ENCODE results near the gene MND1.
"Not testable (repeated sequence)": the region's sequence is repeated elsewhere in the genome, so short reads cannot be mapped to it uniquely, and the experiment has no call there.

Gene MND1

GRCh38 chr4:153452658-153453378 is 108.3 kb downstream of the MND1 start:
- no peaks in the 10 kb centered on the region for H3K36me3 ChIP-seq (ENCODE audit: insufficient read depth, low read length)
- H3K4me1 ChIP-seq (ENCODE audit: control insufficient read depth, insufficient read depth, low read length, unreplicated experiment): peaks cover 15% of the 10 kb centered on the region
- H3K27me3 ChIP-seq (ENCODE audit: insufficient read depth, low read length): no peaks in the 10 kb centered on the region
- H3K4me3 ChIP-seq (ENCODE audit: low read depth, low read length): no peak overlapping the region
- no peak overlapping the region for H2AFZ ChIP-seq (ENCODE audit: low read length, unreplicated experiment)
- H3K79me2 ChIP-seq (ENCODE audit: control insufficient read depth, insufficient read depth, low read length, unreplicated experiment): no peaks in the 10 kb centered on the region
- no peak overlapping the region for H3K27ac ChIP-seq (ENCODE audit: low read depth, low read length)

- Histone ChIP-seq H3K4me1 (ENCODE audit: control insufficient read depth, insufficient read depth, low read length, unreplicated experiment) (peaks cover 9% of the 10 kb centered on the region), H3K27me3 (ENCODE audit: insufficient read depth, low read length) (no peaks in the 10 kb centered on the region), H2AFZ (ENCODE audit: low read length, unreplicated experiment) (no peak overlapping the region), H3K27ac (ENCODE audit: low read depth, low read length) (no peak overlapping the region), H3K79me2 (ENCODE audit: control insufficient read depth, insufficient read depth, low read length, unreplicated experiment) (no peaks in the 10 kb centered on the region), H3K4me3 (ENCODE audit: low read depth, low read length) (no peak overlapping the region), H3K36me3 (ENCODE audit: insufficient read depth, low read length) (no peaks in the 10 kb centered on the region)
These were observed 108.9 kb downstream of the MND1 start for GRCh38 chr4:153453402-153453801.

- no peak overlapping the region for H3K4me3 ChIP-seq (ENCODE audit: low read depth, low read length)
- H3K27ac ChIP-seq (ENCODE audit: low read depth, low read length): no peak overlapping the region
- H2AFZ ChIP-seq (ENCODE audit: low read length, unreplicated experiment): no peak overlapping the region
- H3K4me1 ChIP-seq (ENCODE audit: control insufficient read depth, insufficient read depth, low read length, unreplicated experiment): no peaks in the 10 kb centered on the region
- no peaks in the 10 kb centered on the region for H3K36me3 ChIP-seq (ENCODE audit: insufficient read depth, low read length)
- H3K79me2 ChIP-seq (ENCODE audit: control insufficient read depth, insufficient read depth, low read length, unreplicated experiment): no peaks in the 10 kb centered on the region
- no peaks in the 10 kb centered on the region for H3K27me3 ChIP-seq (ENCODE audit: insufficient read depth, low read length)
These were observed 114.5 kb downstream of the MND1 start for GRCh38 chr4:153458969-153459368.

- not testable (repeated sequence) for H3K27ac ChIP-seq (ENCODE audit: low read depth, low read length); H3K27me3 ChIP-seq (ENCODE audit: insufficient read depth, low read length); H2AFZ ChIP-seq (ENCODE audit: low read length, unreplicated experiment); H3K4me3 ChIP-seq (ENCODE audit: low read depth, low read length); H3K36me3 ChIP-seq (ENCODE audit: insufficient read depth, low read length); H3K79me2 ChIP-seq (ENCODE audit: control insufficient read depth, insufficient read depth, low read length, unreplicated experiment)
- H3K4me1 ChIP-seq (ENCODE audit: control insufficient read depth, insufficient read depth, low read length, unreplicated experiment): peaks cover 12% of the 10 kb centered on the region
These were observed 117.1 kb downstream of the MND1 start for GRCh38 chr4:153461549-153461948.

- Histone ChIP-seq H3K27me3 (ENCODE audit: insufficient read depth, low read length) (no peaks in the 10 kb centered on the region), H3K4me1 (ENCODE audit: control insufficient read depth, insufficient read depth, low read length, unreplicated experiment) (peaks cover 24% of the 10 kb centered on the region), H3K36me3 (ENCODE audit: insufficient read depth, low read length) (no peaks in the 10 kb centered on the region), H3K79me2 (ENCODE audit: control insufficient read depth, insufficient read depth, low read length, unreplicated experiment) (peaks cover 8% of the 10 kb centered on the region), H3K27ac (ENCODE audit: low read depth, low read length) (no peak overlapping the region), H3K4me3 (ENCODE audit: low read depth, low read length) (no peak overlapping the region), H2AFZ (ENCODE audit: low read length, unreplicated experiment) (no peak overlapping the region)
These were observed 119.6 kb downstream of the MND1 start for GRCh38 chr4:153464068-153464467.
